GM21381 (cell line): ENCODE measurements around the gene CCDC174.
"Not testable (repeated sequence)": the region's sequence is repeated elsewhere in the genome, so short reads cannot be mapped to it uniquely, and the experiment has no call there.

ENCODE experiments used
- ATAC-seq: cut with Tn5 transposase; IDR thresholded peaks from one replicate; pipeline ENCODE4 v1.9.1; 2021; ENCODE audit warnings: mild to moderate bottlenecking, moderate library complexity; ENCODE audit not compliant: unreplicated experiment

Gene CCDC174

DNA sequence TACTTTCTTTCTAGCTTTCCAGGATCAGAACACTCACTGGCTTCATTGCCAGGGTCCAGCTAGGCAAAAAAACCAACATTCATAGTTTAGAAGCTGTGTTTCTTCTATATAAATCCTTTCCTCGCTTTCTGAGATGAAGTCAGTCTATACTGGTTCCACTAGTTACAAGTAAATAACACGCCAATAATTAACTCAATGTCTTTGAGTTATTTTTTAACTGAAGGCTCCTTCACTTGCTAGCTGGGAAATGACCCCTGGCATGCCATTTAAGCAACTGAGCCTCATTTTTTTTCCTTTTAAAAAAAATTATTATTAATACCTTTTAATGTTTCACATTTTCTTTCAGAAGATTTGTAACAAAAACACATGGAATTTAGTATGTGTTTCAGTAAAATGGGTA, 2.1 kb upstream of the CCDC174 start:
- ATAC-seq: no peak

DNA sequence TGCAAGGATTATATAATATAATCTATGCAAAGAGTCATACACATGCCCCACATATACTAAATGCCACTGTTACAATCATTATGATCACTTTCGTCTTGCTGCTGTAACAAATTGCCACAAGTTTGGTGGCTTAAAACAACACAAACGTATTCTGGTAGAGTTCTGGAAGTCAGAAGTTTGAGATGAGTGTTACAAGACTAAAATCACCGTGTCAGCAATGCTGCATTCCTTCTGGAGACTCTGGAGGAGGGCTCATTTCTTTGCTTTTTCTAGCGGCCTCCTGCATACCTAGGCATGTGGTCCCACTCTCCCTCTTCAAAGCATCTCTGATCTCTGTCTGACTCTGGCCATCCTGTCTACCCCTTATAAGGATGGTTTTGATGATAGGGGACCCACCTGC, 1.4 kb upstream of the CCDC174 start:
- no peak for ATAC-seq

DNA sequence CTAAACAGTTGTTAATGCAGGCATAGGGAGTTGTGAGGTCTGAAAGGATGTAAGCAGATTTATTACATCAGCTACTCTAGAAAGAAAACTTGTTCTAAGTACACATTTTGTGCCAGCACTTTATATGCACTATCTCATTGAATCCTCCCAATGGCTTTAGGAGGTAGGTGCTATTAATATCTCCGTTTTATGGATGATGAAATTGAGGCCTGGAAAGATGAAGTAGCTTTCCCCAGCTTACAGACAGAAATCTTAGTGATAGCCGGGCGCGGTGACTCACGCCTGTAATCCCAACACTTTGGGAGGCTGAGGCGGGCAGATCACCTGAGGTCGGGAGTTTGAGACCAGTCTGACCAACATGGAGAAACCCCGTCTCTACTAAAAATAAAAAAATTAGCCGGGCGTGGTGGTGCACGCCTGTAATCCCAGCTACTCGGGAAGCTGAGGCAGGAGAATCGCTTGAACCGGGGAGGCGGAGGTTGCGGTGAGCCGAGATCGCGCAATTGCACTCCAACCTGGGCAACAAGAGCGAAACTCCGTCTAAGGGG, 872 bp downstream of the CCDC174 start:
- not testable (repeated sequence) for ATAC-seq

DNA sequence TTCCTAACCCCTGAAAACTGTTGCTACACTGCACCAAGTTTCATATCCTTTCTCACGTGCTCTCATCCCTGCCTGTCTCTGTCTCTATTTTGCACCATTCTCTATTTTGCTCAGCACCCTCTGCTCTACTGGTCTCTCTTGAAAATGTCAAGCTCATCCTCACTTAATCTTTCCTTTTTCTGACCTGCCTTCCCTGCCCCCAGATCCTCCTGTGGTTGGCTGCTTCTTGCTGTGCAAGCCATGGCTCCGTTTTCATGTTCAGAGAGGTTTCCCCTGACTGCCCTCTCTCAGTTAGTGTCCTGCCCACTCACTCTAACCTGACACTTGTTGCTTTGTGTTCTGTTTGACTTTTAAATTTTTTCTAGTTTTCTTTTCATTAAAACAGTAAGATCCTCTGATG, 6.0 kb downstream of the CCDC174 start:
- no peak for ATAC-seq

DNA sequence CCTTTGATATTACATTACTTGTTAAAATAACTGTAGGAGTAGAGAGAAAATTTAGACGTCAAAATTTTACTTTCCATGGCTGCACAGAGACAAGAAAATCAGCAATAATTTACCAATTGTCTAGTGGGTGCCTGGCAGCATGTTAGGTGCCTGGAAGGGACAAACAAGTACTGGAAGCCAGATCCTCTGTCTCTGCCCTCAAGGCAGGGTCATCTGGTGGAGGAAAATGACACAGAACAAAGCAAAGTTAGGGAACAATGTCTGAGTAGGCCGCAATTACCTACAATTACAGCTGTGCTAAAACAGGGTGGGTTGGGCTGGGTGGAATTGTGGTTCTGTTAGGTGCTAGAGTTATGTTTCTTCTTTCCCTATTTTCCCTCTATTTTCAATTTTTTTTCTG, 7.4 kb downstream of the CCDC174 start:
- ATAC-seq: no peak

DNA sequence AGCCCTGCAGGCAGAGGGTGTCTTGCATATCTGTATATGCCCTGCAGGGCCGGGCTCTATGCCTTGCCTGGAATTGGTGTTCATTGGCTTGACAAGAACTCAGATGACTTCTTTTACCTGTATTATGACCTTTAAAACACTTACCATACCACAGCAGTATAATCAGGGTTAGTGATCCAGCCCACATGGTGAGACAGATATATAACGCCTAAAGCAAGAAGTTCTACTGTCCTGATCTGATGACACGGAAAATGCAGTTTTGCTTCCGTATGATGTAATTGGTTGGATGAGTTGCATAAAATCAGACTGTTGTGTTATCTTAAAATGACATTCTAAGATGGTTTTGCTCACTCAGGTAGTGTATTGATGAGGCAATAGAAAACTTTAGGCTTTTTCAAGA, 9.4 kb downstream of the CCDC174 start:
- no peak for ATAC-seq

DNA sequence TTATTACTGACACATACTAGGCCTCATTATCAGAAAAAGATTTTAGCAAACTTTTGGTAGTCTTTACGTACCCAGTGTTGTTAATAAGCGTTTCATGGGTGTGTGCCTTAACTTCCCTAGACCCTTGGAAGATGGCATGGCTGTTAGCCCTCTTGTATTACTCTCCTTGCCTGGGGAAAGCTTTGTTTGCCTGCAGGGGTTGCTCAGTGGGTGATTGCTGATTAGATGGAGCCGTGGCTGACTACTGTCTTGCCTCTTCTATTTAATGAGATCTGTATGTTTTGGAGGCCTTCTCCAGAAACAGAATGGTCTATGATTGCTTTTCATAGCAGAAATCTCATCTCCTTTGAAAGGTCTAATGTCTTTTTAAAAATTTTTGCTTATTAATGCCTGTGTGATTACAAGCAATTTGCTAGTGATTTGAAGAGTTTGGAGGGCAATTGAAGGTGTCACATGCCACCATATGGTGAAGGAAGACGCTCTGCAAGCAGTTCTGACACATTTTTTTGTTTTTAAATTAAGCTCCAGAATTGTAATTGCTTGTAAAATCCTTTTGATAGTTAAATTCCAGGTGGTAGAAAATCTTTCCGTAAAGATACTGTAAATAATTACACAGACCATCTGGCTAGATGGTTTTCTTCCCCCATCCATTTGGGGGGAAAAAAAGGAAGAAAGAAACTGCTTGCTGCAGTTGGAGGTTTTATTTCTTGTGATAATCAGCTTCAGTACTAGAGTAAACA, 12.0 kb downstream of the CCDC174 start:
- ATAC-seq: no peak

DNA sequence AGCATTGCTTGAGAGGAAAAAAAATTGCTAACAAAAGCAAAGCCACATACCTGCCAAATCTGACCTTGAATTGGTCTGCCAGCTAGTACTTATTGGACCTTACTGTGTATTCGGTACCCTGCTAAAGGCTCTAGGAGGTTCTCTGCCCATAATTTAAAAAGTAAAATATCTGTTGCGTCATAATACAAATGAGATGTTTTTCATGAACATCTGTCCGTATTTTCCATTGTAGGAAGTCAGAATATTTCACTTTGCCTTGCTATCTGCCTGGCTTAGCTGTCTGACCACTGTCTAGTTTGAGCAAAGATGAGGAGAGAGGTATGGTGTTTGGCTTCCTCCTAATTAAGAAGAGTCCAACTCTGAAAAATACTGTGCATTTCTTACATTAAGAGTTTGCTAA, 12.6 kb downstream of the CCDC174 start:
- no peak for ATAC-seq

DNA sequence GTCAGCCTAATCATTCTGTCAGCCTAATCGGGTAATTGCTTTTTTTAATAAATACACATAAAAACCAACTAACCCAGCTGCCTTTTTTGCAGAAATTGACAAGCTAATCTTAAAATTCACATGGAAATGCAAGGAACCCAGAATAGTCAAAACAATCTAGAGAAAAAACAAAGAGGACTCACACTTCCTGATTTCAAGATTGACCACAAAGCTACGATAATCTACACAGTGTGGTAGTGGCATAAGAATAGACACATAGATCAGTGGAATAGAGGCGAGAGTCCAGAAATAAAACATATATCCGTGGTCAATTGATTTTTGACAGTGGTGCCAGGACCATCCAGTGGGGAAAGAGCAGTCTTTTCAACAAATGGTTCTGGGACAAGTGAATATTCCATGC, 21.0 kb downstream of the CCDC174 start:
- ATAC-seq: no peak

DNA sequence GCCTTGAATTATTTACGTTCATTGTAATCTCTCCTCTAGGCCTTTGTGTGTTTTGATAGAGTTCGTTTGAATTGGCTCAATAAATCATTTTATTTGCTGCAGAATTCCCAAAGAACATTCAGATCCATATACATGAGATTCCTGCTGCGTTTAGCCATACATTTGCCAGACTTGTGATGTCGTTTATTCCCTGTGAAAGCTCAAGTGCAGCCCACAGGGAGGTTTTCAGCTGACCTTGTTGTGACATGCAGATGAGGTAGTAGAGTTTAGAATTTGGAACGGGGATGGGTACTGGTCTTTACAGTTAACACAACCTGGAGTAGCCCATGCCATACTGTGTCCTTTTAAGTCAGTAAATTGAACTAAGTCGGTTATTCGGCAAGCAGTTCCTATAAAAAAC, 23.3 kb downstream of the CCDC174 start, which contains the start of gene C3orf20:
C3orf20 (plus strand) TSS at position 301 of the 400 bp plus-strand sequence. CDS start 7,573 bp downstream, outside the sequence.
- no peak for ATAC-seq

DNA sequence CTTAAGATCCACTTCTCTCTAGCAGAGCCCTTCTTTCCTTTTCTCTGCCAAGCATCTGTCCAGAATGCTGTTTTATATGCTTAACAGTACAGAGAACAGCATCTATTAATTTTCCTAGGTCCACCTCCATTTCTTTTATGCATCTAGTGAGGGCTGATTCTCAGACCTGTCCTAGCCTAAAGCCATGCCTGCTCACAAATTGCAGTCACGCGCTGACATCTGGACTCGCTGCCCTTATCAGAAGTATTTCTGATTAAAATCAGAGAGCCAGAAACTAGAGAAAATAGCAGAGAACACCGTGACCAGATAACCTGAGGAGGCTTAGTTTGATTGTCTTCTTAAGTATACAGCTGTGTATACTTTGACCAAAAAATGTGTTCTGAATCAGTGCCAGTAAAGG, 25.3 kb downstream of the CCDC174 start:
- ATAC-seq: no peak

DNA sequence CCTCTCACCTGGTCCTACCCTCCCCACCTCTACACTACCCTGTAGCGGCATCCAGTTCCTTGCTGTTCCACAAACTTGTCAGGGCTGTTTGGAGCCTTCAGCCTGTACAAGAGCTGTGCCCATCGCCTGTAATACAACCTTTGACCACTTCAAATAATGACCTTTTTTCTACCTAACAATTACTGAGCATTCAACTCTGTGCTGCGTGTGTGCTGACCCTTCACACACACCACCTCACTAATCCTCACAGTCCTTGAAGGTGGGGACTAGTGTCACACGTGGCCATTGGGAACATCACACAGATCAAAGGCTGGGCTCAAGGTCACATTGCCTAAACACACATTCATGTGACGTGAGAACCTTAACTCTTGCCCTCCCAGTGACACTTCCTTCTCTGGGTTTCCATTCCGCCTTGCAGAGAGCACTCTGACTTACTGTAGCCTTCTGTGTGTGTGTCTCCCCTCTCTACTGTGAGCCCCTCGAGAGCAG, 26.5 kb downstream of the CCDC174 start:
- ATAC-seq: no peak

DNA sequence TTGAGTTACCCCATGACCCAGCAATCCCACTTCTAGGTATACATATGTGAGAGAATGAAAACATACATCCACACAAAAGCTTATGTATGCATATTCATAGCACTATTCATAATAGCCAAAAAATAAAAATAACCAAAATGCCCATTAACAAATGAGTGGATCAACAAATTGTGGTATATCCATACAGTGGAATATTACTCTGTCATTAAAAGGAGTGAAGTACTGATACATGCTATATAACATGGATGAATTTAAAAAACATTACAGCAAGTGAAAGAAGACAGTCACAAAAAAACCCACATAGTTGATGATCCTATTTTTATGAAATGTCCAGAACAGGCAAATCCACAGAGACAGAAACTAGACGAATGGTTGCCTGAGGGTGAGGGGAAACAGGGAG, 28.6 kb downstream of the CCDC174 start:
- no peak for ATAC-seq

DNA sequence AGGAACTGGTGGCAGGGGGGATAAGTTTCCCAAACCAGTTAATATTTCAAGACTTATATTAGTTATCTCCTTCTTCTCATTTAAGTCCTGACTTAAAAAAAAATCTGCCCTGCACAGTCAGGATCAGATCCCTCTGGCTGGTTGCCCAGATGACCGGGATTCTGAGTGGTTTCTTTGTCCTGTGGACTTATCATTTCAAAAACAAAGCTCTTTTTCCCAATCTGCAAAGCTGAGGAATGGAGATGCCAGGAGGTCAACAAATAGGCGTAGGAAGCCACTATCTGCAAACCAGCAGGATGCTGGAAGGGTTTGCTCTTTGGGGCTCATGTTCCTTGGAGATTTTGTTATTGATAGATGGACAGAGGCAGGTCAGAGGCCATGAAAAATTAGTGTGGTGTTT, 29.2 kb downstream of the CCDC174 start:
- no peak for ATAC-seq

DNA sequence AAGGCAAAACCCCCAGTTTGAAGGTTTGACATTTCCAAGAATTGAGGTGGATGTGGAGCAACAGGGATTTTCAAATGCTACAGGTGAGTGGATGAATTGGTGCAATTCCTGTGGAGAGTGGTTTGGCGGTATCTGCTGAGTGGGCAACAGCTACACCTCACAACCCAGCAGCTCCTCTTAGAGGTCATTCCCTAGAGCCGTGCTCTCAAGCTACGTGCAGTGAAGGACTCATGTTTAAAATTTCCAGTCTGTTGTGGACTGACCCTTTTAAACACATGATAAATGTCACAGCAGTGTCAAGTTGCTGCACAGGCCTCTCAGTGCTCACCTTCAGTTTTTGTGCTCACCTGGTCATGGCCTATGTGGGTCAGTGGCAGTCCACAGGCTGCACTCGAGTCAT, 32.9 kb downstream of the CCDC174 start:
- no peak for ATAC-seq

DNA sequence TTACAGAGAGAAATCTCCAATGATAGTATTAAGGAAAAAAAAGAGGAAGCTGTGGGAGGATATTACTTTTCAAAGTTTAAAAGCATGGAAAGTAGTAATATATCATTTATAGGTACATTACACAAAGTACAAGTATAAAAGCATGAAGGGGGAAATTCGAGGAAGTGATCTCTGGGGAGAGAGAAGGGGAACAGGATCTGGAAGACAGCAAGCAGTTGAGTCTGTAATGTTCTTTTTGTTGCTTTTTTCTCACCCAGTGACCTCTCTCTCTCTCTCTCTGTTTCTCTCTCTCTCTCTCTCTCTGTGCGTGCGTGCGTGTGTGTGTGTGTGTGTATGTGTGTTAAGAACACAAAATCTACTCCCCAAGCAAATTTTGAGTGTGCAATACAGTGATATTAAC, 33.6 kb downstream of the CCDC174 start:
- ATAC-seq: no peak

DNA sequence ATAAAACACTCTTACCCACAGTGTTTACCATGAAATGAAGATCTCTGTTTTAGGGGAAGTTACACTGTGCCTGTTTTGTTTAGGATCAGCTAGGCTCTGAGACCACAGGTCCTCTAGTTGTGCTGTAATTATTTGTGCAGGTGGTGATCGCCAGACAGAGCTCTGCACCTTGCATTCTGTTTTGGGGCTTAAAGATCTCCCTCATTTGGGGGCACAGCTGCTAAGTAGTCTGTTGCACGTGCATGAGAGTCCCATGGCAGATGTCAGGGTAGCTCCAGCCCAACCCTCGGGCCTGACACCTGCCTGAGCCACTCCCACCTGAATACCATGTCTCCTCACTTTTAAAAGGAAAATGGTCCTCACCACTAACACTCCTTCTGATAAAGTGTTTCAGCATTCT, 35.8 kb downstream of the CCDC174 start:
- ATAC-seq: no peak

DNA sequence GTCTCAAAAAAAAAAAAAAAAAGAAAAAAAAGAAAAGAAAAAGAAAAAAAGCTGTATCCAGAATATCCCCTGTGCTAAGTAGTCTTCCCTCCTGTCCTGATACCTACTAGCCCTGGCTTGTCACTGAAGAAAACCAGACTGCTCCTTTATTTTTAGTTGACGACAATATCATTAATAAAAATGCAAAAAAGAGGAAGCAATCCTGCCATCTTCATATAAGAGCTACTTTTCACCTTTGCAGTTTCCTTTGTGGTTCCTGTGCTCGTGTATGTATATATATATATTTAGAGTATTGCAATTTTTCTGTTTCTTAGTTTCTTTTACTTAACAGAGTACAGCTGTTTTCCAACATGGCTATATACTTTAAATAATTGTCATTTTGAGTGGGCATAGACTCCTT, 37.0 kb downstream of the CCDC174 start:
- ATAC-seq: peak; percentile 51

DNA sequence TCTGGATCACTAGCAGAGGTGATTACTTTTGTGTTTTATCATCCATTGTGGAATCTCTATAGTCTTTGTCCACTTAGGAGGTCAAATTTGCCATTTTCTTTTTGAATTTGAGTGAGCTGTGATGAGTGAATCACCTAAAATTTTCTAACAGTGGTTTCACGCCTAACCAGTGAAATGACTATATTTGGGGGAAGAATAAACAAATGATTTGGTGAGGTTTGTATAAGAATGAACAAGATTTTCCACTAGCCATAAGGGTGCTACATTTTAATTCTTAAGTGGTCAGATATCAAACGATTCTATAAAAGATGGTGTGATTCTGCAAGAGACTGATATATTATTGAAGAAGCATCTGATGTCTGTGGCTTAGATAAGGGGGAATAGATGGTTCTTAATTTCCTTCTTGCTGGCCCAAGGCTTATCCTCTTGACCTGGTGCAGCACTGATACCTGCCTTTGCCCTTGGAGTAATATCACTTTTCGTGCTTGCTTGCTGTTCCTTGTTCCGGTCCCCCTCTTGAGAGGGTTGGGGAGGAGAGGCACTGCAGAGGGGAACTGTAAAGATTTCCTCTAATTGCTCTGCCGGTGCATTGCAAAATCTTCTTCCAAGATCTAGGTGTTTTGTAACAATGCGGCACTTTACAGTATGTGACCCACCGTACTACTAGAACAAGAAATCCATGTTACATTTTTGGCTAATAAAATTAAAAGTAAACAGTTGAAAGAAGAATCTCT, 37.9 kb downstream of the CCDC174 start:
- ATAC-seq: peak; percentile 39

DNA sequence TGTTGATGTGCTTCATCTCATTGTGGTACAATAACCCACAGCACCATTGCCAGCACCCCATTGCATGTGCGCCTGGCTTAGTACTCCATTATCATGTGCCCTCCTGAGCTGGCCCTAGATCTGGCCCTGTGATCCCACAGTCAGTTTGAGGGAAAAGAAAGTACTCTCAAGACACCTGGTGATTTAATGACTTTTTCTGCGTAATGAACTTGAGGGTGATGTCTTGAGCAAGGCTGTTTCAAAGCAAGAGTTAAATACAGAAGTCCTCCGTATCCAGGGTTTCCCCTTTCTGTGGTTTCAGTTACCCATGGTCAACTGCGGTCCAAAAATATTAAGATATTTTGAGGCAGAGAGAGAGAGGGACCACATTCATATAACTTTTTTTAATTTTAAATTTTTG, 39.7 kb downstream of the CCDC174 start:
- no peak for ATAC-seq

DNA sequence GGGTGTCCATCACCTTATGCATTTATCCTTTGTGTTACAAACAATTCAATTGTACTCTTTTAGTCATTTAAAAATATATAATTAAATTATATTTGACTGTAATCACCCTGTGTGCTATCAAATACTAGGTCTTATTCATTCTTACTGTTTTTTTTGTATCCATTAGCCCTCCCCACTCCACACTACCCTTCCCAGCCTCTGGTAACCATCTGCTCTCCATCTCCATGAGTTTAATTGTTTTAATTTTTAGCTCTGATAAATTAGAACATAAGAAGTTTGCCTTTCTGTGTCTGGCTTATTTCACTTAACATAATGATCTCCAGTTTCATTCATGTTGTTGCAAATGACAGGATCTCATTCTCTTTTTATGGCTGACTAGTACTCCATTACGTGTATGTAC, 40.2 kb downstream of the CCDC174 start:
- no peak for ATAC-seq

DNA sequence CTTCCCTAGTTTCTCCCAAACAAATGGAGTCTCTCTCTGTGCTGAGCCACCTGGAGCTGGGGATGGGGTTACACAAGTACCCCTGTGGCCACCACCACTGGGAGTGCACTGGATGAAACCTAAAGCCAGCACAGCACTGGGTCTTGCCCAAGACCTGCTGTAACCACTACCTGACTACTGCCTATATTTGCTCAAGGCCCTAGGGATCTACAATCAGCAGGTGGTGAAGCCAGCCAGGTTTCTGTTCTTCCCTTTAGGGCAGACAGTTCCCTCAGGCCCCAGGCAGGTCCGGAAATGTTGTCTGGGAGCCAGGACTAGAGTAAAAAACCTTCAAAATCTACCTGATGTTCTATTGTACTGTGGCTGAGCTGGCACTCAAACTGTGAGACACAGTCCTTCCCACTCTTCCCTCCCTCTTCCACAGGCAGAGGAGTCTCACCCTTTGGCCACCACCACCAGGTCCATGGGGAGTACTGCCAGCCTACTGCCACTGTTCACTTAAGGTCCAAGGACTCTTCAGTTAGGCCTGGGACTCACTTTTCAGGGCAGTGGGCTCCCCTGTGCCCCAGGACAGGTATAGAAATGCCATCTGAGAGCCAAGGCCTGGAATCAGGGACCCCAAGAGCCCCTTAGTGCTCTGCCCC, 47.2 kb downstream of the CCDC174 start:
- ATAC-seq: no peak
